MCF 10A (cell line): ENCODE measurements around the gene MAPK1. TPM values are rescaled to one million over a fixed set of nuclear protein-coding genes. Genes with fewer than 3 reads are reported as not detected.

ENCODE experiments used
- BruUV-seq: library from RNA; stranded (reverse); fragments of 400-500 nt; replicated peaks from 2 replicates; lab custom pipeline; 2021; lab: Mats Ljungman, UMichigan
- CTCF ChIA-PET: fragments of 300-600 bp; sonication (Branson Sonifier 250); formaldehyde crosslinking; extraction: SDS; loops from one replicate; lab custom pipeline; 2021; ENCODE audit warnings: antibody characterized with exemption, inconsistent platforms; lab: Yijun Ruan, JAX
- POLR2A ChIA-PET: fragments of 300-600, 350-650 bp; sonication (Branson Sonifier 250); formaldehyde crosslinking; extraction: SDS; loops from one replicate; lab custom pipeline; 2020; ENCODE audit warnings: antibody characterized with exemption, inconsistent platforms; lab: Yijun Ruan, JAX
- DNase-seq: peaks from one replicate; pipeline ENCODE4 v3.0.0-alpha.2; 2018; ENCODE audit not compliant: unreplicated experiment
- H3K27ac Mint-ChIP-seq: one replicate; pipeline ENCODE4 v1.8.0; 2022; ENCODE audit warnings: mild to moderate bottlenecking, low read depth, mixed read lengths; ENCODE audit not compliant: unreplicated experiment
- H3K27me3 Mint-ChIP-seq: one replicate; pipeline ENCODE4 v1.8.0; 2022; ENCODE audit warnings: mixed read lengths; ENCODE audit not compliant: insufficient read depth, unreplicated experiment
- H3K36me3 Mint-ChIP-seq: one replicate; pipeline ENCODE4 v1.8.0; 2022; ENCODE audit warnings: mild to moderate bottlenecking, moderate library complexity, mixed read lengths; ENCODE audit not compliant: insufficient read depth, unreplicated experiment
- H3K4me1 Mint-ChIP-seq: one replicate; pipeline ENCODE4 v1.8.0; 2022; ENCODE audit warnings: mixed read lengths; ENCODE audit not compliant: insufficient read depth, unreplicated experiment
- H3K4me3 Mint-ChIP-seq: one replicate; pipeline ENCODE4 v1.8.0; 2022; ENCODE audit warnings: mild to moderate bottlenecking, moderate library complexity, mixed read lengths; ENCODE audit not compliant: unreplicated experiment
- H3K9me3 Mint-ChIP-seq: one replicate; pipeline ENCODE4 v1.8.0; 2022; ENCODE audit warnings: mixed read lengths; ENCODE audit not compliant: unreplicated experiment
- CTCF ChIP-seq: fragments of 200-600 bp; IDR thresholded peaks from one replicate; pipeline ENCODE4 v1.8.0; 2022; ENCODE audit warnings: antibody characterized with exemption, mild to moderate bottlenecking; ENCODE audit not compliant: unreplicated experiment
- intact Hi-C: fragments of 100-400 bp; cut with micrococcal nuclease; formaldehyde crosslinking; loops from 2 replicates; pipeline ENCODE4 v1.14.1; 2022
- total RNA-seq: library from RNA; stranded (reverse); gene quantifications from 2 replicates; pipeline ENCODE4 v1.2.3, GENCODE V29; 2022

The MAPK1 gene
- total RNA-seq, 1 experiment from 2014 or later = 123 TPM

- no peak overlapping the region for H3K4me3 Mint-ChIP-seq
- peaks cover 26% of the 10 kb centered on the region for H3K4me1 Mint-ChIP-seq
- no peaks in the 10 kb centered on the region for H3K27me3 Mint-ChIP-seq
- TF ChIP-seq CTCF = no peak
- H3K27ac Mint-ChIP-seq = no peak overlapping the region
- no peaks in the 10 kb centered on the region for H3K36me3 Mint-ChIP-seq
- BruUV-seq = no TSS peak
- POLR2A ChIA-PET = no interaction called here
- no peak for DNase-seq
- H3K9me3 Mint-ChIP-seq = no peaks in the 10 kb centered on the region
- CTCF ChIA-PET = interaction anchor here (0.6 to 1.1 kb wide), 8 partner anchors 9 to 253 kb away, joined by 3 to 5 read pairs (median 4); partner anchors contain the start of gene PPM1F
- intact Hi-C loops = loop anchor here (1.0 to 10.0 kb wide), 3 partner anchors 224 to 331 kb away; partner anchors contain the start of gene PPM1F
Observed at GRCh38 chr22:21713428-21714058, 153.9 kb downstream of the MAPK1 start.

GRCh38 chr22:21712751-21713427, 154.6 kb downstream of the MAPK1 start:
- Mint-ChIP-seq H3K27me3 (no peaks in the 10 kb centered on the region), H3K4me3 (peak overlapping the region; percentile 39), H3K9me3 (no peaks in the 10 kb centered on the region), H3K27ac (no peak overlapping the region), H3K4me1 (peaks cover 26% of the 10 kb centered on the region), H3K36me3 (no peaks in the 10 kb centered on the region)
- intact Hi-C loops = loop anchor here (1.0 to 10.0 kb wide), 3 partner anchors 224 to 332 kb away; partner anchors contain the start of gene PPM1F
- CTCF ChIA-PET = interaction anchor here (0.7 to 1.1 kb wide), 6 partner anchors 13 to 254 kb away, joined by 3 to 5 read pairs (median 4); partner anchors contain the start of gene PPM1F
- DNase-seq = peak; percentile 78
- POLR2A ChIA-PET = no interaction called here
- peak; percentile 75 for TF ChIP-seq CTCF
- no TSS peak for BruUV-seq

- no peak for DNase-seq
- no peak overlapping the region for H3K4me3 Mint-ChIP-seq
- H3K9me3 Mint-ChIP-seq = no peaks in the 10 kb centered on the region
- no peak overlapping the region for H3K27ac Mint-ChIP-seq
- intact Hi-C loops = loop anchor here (5.0 to 10.0 kb wide), 2 partner anchors 225 to 333 kb away; no protein-coding TSS in a partner anchor
- ChIA-PET POLR2A (no interaction called here), CTCF (interaction anchor here (1.4 kb wide), 1 partner anchor 241 kb away, joined by 3 read pairs; no protein-coding TSS in a partner anchor)
- H3K36me3 Mint-ChIP-seq = no peaks in the 10 kb centered on the region
- no peak for TF ChIP-seq CTCF
- H3K4me1 Mint-ChIP-seq = peaks cover 20% of the 10 kb centered on the region
- H3K27me3 Mint-ChIP-seq = no peaks in the 10 kb centered on the region
- BruUV-seq = no TSS peak
Observed at GRCh38 chr22:21711851-21712250, 155.6 kb downstream of the MAPK1 start.

GRCh38 chr22:21710156-21710555, 157.3 kb downstream of the MAPK1 start:
- Mint-ChIP-seq H3K9me3 (no peaks in the 10 kb centered on the region), H3K4me1 (peaks cover 20% of the 10 kb centered on the region), H3K27me3 (no peaks in the 10 kb centered on the region), H3K27ac (peak overlapping the region; percentile 24), H3K4me3 (no peak overlapping the region), H3K36me3 (no peaks in the 10 kb centered on the region)
- peak; percentile 31 for DNase-seq
- POLR2A ChIA-PET = no interaction called here
- intact Hi-C loops = loop anchor here (5.0 to 10.0 kb wide), 2 partner anchors 227 to 335 kb away; no protein-coding TSS in a partner anchor
- no peak for TF ChIP-seq CTCF
- no TSS peak for BruUV-seq
- CTCF ChIA-PET = interaction anchor here (1.1 to 2.4 kb wide), 3 partner anchors 10 to 242 kb away, joined by 7 read pairs; partner anchors contain the start of gene PPM1F
